Lower leg skin (tissue), 3 donors: Measurements from ENCODE around the gene RALGAPA2.

Source experiments
- CTCF ChIP-seq, 3 donors: fragments of 450-650 bp; IDR thresholded peaks; one replicate each; pipeline ENCODE4 v1.5.1; 2016; ENCODE audit warnings: antibody characterized with exemption in 3 of 3, mild to moderate bottlenecking in 3 of 3, moderate library complexity in 2 of 3
- POLR2A ChIP-seq, 2 donors: fragments of 450-650 bp; IDR thresholded peaks; one replicate each; pipeline ENCODE4 v1.6.1; 2016 to 2017; ENCODE audit warnings: antibody characterized with exemption in 2 of 2, mild to moderate bottlenecking in 1 of 2, moderate library complexity in 1 of 2

- TF ChIP-seq CTCF (IDR thresholded peaks at IDR 0.05) (no peak), POLR2A (IDR thresholded peaks at IDR 0.05) (no peak)
These were observed 33.1 kb downstream of the RALGAPA2 start for GRCh38 chr20:20679316-20679715.
